ENCODE measurements around the gene DACH1. TPM values are rescaled to one million over a fixed set of nuclear protein-coding genes. Genes with fewer than 3 reads are reported as not detected.

Gene DACH1
- total RNA-seq, 1 experiment from 2014 or later: 0.11 TPM

- POLR2A ChIA-PET (ENCODE audit: low non-redundant PET): interaction anchor here (0.6 kb wide), 1 partner anchor 345 kb away, joined by 3 read pairs; no protein-coding TSS in a partner anchor
- BruUV-seq (replicated peaks): no TSS peak
- Histone ChIP-seq H3K27me3 (replicated peaks; ENCODE audit: insufficient read depth, low read depth, low read length, poor library complexity) (peaks cover 31% of the 10 kb centered on the region), H3K4me1 (ENCODE audit: insufficient read depth, low read length, poor library complexity, severe bottlenecking) (no peaks in the 10 kb centered on the region), H3K27ac (ENCODE audit: low read depth, low read length, poor library complexity, severe bottlenecking) (no peak overlapping the region), H3K9me3 (ENCODE audit: low read depth, low read length, poor library complexity, severe bottlenecking) (no peaks in the 10 kb centered on the region), H3K36me3 (ENCODE audit: insufficient read depth, low read length, poor library complexity, severe bottlenecking) (no peaks in the 10 kb centered on the region), H3K4me3 (ENCODE audit: low read depth, low read length, poor library complexity, severe bottlenecking) (no peak overlapping the region)
- intact Hi-C loops (cut with micrococcal nuclease; ENCODE audit: unreplicated experiment): loop anchor here (1.0 to 5.0 kb wide), 3 partner anchors 402 to 917 kb away; no protein-coding TSS in a partner anchor
- TF ChIP-seq CTCF (conservative IDR thresholded peaks at IDR 0.05; ENCODE audit: low read depth, low read length): peak; percentile 76
- no peak for TF ChIP-seq EZH2 (IDR thresholded peaks at IDR 0.05; ENCODE audit: borderline replicate concordance, low read depth, low read length, poor library complexity, severe bottlenecking)
- DNase-seq (ENCODE audit: low spot score): peak; percentile 65
- CTCF ChIA-PET: no interaction called here
Measured at GRCh38 chr13:71879129-71879535, 12.1 kb upstream of the DACH1 start.

- ChIA-PET POLR2A (ENCODE audit: low non-redundant PET) (no interaction called here), CTCF (no interaction called here)
- Histone ChIP-seq H3K9me3 (ENCODE audit: low read depth, low read length, poor library complexity, severe bottlenecking) (no peaks in the 10 kb centered on the region), H3K4me1 (ENCODE audit: insufficient read depth, low read length, poor library complexity, severe bottlenecking) (no peaks in the 10 kb centered on the region), H3K36me3 (ENCODE audit: insufficient read depth, low read length, poor library complexity, severe bottlenecking) (no peaks in the 10 kb centered on the region), H3K27ac (ENCODE audit: low read depth, low read length, poor library complexity, severe bottlenecking) (no peak overlapping the region), H3K27me3 (replicated peaks; ENCODE audit: insufficient read depth, low read depth, low read length, poor library complexity) (peaks cover 49% of the 10 kb centered on the region), H3K4me3 (ENCODE audit: low read depth, low read length, poor library complexity, severe bottlenecking) (no peak overlapping the region)
- DNase-seq (ENCODE audit: low spot score): no peak
- BruUV-seq (replicated peaks): no TSS peak
- TF ChIP-seq CTCF (conservative IDR thresholded peaks at IDR 0.05; ENCODE audit: low read depth, low read length) (no peak), EZH2 (IDR thresholded peaks at IDR 0.05; ENCODE audit: borderline replicate concordance, low read depth, low read length, poor library complexity, severe bottlenecking) (no peak)
- intact Hi-C loops (cut with micrococcal nuclease; ENCODE audit: unreplicated experiment): loop anchor here (5.0 kb wide), 2 partner anchors 400 to 915 kb away; no protein-coding TSS in a partner anchor
Measured at GRCh38 chr13:71877256-71877653, 10.3 kb upstream of the DACH1 start.

GRCh38 chr13:71876648-71877255 lies 9.7 kb upstream of the DACH1 start:
- TF ChIP-seq CTCF (conservative IDR thresholded peaks at IDR 0.05; ENCODE audit: low read depth, low read length) (no peak), EZH2 (IDR thresholded peaks at IDR 0.05; ENCODE audit: borderline replicate concordance, low read depth, low read length, poor library complexity, severe bottlenecking) (no peak)
- POLR2A ChIA-PET (ENCODE audit: low non-redundant PET): no interaction called here
- intact Hi-C loops (cut with micrococcal nuclease; ENCODE audit: unreplicated experiment): loop anchor here (5.0 kb wide), 2 partner anchors 399 to 914 kb away; no protein-coding TSS in a partner anchor
- no peaks in the 10 kb centered on the region for H3K9me3 ChIP-seq (ENCODE audit: low read depth, low read length, poor library complexity, severe bottlenecking)
- no peaks in the 10 kb centered on the region for H3K4me1 ChIP-seq (ENCODE audit: insufficient read depth, low read length, poor library complexity, severe bottlenecking)
- no TSS peak for BruUV-seq (replicated peaks)
- H3K27me3 ChIP-seq (replicated peaks; ENCODE audit: insufficient read depth, low read depth, low read length, poor library complexity): peaks cover 54% of the 10 kb centered on the region
- H3K27ac ChIP-seq (ENCODE audit: low read depth, low read length, poor library complexity, severe bottlenecking): no peak overlapping the region
- H3K4me3 ChIP-seq (ENCODE audit: low read depth, low read length, poor library complexity, severe bottlenecking): no peak overlapping the region
- CTCF ChIA-PET: no interaction called here
- H3K36me3 ChIP-seq (ENCODE audit: insufficient read depth, low read length, poor library complexity, severe bottlenecking): no peaks in the 10 kb centered on the region
- DNase-seq (ENCODE audit: low spot score): no peak
